Pons (tissue), 1 donor: ENCODE results near the gene MED26.

Source experiments
- DNase-seq: peaks from one replicate; pipeline ENCODE4 v3.0.0-alpha.2; 2016; ENCODE audit warnings: low spot score

Gene MED26

GRCh38 chr19:16588824-16589577 is 39.0 kb downstream of the MED26 start:
- no peak for DNase-seq

GRCh38 chr19:16587833-16588823 is 39.9 kb downstream of the MED26 start:
- peak; percentile 65 for DNase-seq

GRCh38 chr19:16586991-16587832 is 40.8 kb downstream of the MED26 start:
- DNase-seq, result no peak

- no peak for DNase-seq
Measured at GRCh38 chr19:16586477-16586871, 41.5 kb downstream of the MED26 start.

GRCh38 chr19:16585808-16586476 is 42.1 kb downstream of the MED26 start:
- DNase-seq, result no peak

- DNase-seq, result no peak
Measured at GRCh38 chr19:16585094-16585801, 42.8 kb downstream of the MED26 start.

GRCh38 chr19:16584248-16585093 is 43.5 kb downstream of the MED26 start:
- peak; percentile 82 for DNase-seq

- no peak for DNase-seq
Measured at GRCh38 chr19:16582486-16583261, 45.3 kb downstream of the MED26 start.

- no peak for DNase-seq
Measured at GRCh38 chr19:16581971-16582343, 46.0 kb downstream of the MED26 start.

- DNase-seq, result no peak
Measured at GRCh38 chr19:16581145-16581970, 46.6 kb downstream of the MED26 start.

- no peak for DNase-seq
Measured at GRCh38 chr19:16579381-16579780, 48.6 kb downstream of the MED26 start.

GRCh38 chr19:16577531-16577985 is 50.4 kb downstream of the MED26 start:
- DNase-seq, result no peak

GRCh38 chr19:16576690-16577530 is 51.1 kb downstream of the MED26 start:
- no peak for DNase-seq

GRCh38 chr19:16575861-16576689 is 51.9 kb downstream of the MED26 start:
- no peak for DNase-seq

GRCh38 chr19:16575282-16575681 is 52.7 kb downstream of the MED26 start:
- no peak for DNase-seq

- DNase-seq, result no peak
Measured at GRCh38 chr19:16573925-16574324, 54.1 kb downstream of the MED26 start.
